Karpas-422 (cell line): Measurements from ENCODE around the gene PLD2. TPM values are rescaled to one million over a fixed set of nuclear protein-coding genes. Genes with fewer than 3 reads are reported as not detected.

Experiments used
- DNase-seq: peaks from one replicate; pipeline ENCODE4 v3.0.0-alpha.2; 2015
- H2AFZ ChIP-seq: fragments of 200-600 bp; sonication (generic); 2 replicates; pipeline ENCODE4 v1.6.1; 2014; ENCODE audit warnings: antibody characterized with exemption, low read length, mixed read lengths
- H3K27ac ChIP-seq: fragments of 200-600 bp; sonication (generic); 2 replicates; pipeline ENCODE4 v1.5.1; 2014; ENCODE audit warnings: mild to moderate bottlenecking, low read length, moderate library complexity
- H3K27me3 ChIP-seq: fragments of 200-600 bp; sonication (generic); 2 replicates; pipeline ENCODE4 v1.6.1; 2014; ENCODE audit warnings: low read length, mixed read lengths
- H3K36me3 ChIP-seq: fragments of 200-600 bp; sonication (generic); 2 replicates; pipeline ENCODE4 v1.6.1; 2014; ENCODE audit warnings: low read length, mixed read lengths; ENCODE audit not compliant: insufficient read depth
- H3K4me1 ChIP-seq: fragments of 200-600 bp; sonication (generic); 2 replicates; pipeline ENCODE4 v1.6.1; 2014; ENCODE audit warnings: mild to moderate bottlenecking, low read length, mixed read lengths
- H3K4me2 ChIP-seq: fragments of 200-600 bp; sonication (generic); 2 replicates; pipeline ENCODE4 v1.6.1; 2014; ENCODE audit warnings: low read length, low read depth, mild to moderate bottlenecking; ENCODE audit not compliant: poor library complexity, severe bottlenecking
- H3K4me3 ChIP-seq: fragments of 200-600 bp; sonication (generic); 2 replicates; pipeline ENCODE4 v1.5.1; 2014; ENCODE audit warnings: mild to moderate bottlenecking, antibody characterized with exemption, low read length, mixed read lengths
- H3K79me2 ChIP-seq: fragments of 200-600 bp; sonication (generic); 2 replicates; pipeline ENCODE4 v1.6.1; 2014; ENCODE audit warnings: mild to moderate bottlenecking, low read length, mixed read lengths
- H3K9ac ChIP-seq: fragments of 200-600 bp; sonication (generic); 2 replicates; pipeline ENCODE4 v1.6.0; 2014; ENCODE audit warnings: low read length
- H3K9me2 ChIP-seq: fragments of 200-600 bp; sonication (generic), shearing (Covaris generic); replicated peaks from 2 replicates; pipeline ENCODE4 v1.6.0; 2014; ENCODE audit warnings: mild to moderate bottlenecking, low read length, moderate library complexity; ENCODE audit not compliant: insufficient read depth
- H3K9me3 ChIP-seq: fragments of 300-700, 200-600 bp; sonication (generic); 2 replicates; pipeline ENCODE4 v1.6.1; 2014; ENCODE audit warnings: low read length, mixed read lengths
- H4K20me1 ChIP-seq: fragments of 200-600 bp; sonication (generic); 2 replicates; pipeline ENCODE4 v1.6.1; 2014; ENCODE audit warnings: mild to moderate bottlenecking, antibody characterized with exemption, low read length, low read depth; ENCODE audit not compliant: insufficient read depth
- total RNA-seq: library from RNA; depleted of rRNA; stranded (reverse); fragments of >200 nt; shearing (Covaris generic); gene quantifications from 2 replicates; pipeline ENCODE4 v1.2.3, GENCODE V29; 2014; ENCODE audit warnings: low replicate concordance

The PLD2 gene
- total RNA-seq, 1 experiment from 2014 or later, result 13.1 TPM

DNA sequence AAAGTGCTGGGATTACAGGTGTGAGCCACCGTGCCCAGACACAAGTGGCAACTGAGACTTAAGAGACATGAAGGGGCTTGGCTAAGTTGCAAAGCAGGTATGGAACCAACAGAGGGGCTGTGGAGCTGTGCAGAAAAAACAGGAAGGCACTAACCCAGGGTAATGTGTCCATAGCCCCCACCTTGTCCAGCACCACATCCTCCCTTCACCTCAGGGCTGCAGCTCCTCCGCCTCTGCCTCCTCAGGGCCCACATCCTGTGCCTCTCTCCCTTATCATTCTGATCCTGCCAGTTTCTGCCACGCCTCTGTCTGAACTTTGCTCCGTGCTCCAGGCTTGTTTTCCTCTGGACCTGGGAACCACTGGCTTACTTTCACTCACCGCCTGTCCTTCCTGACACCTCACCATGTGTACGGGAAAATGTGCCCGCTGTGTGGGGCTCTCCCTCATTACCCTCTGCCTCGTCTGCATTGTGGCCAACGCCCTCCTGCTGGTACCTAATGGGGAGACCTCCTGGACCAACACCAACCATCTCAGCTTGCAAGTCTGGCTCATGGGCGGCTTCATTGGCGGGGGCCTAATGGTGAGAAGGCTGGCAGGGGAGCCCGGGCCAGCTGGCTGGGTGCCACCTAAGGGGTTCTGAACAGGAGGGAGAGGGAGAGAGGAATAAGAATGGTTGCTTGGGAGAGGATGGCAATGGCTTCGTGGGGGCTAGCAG is 35.3 kb upstream of the PLD2 start, which contains the start of gene TM4SF5:
TSS of gene TM4SF5 (plus strand) at position 368 of the 716 bp plus-strand sequence. CDS start at position 405, 37 bp downstream.
- no peaks in the 10 kb centered on the region for H3K27me3 ChIP-seq
- H3K4me3 ChIP-seq, result no peak within 1 kb of the TSS
- H3K27ac ChIP-seq, result no peak within 1 kb of the TSS
- H3K4me1 ChIP-seq, result no peaks in the 10 kb centered on the region
- H3K9me2 ChIP-seq, result no peaks in the 10 kb centered on the region
- H4K20me1 ChIP-seq, result no peaks in the 10 kb centered on the region
- H3K79me2 ChIP-seq, result no peaks in the 10 kb centered on the region
- H2AFZ ChIP-seq, result no peak within 1 kb of the TSS
- no peak for DNase-seq
- no peaks in the 10 kb centered on the region for H3K36me3 ChIP-seq
- H3K9ac ChIP-seq, result no peak within 1 kb of the TSS
- H3K4me2 ChIP-seq, result no peak within 1 kb of the TSS
- no peaks in the 10 kb centered on the region for H3K9me3 ChIP-seq

DNA sequence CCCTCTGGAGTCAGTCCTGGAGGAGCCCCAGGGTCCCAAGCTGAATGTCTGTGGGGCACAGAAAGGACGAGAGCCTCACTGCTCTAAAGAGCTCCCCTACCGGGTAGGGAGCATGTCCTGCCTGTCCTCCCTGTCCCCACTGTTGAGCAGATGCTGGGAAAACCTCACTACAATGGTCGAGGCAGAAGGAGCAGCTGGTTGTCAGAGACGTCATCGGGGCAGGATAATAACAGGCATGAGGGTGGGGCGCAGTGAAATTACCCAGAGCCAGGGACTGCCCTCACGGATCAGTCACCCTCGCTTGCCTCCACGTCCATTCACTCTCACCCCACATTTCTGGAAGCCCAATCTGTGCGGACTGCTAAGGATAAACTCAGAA is 34.7 kb upstream of the PLD2 start:
- Histone ChIP-seq H3K9me3 (no peaks in the 10 kb centered on the region), H3K9me2 (no peaks in the 10 kb centered on the region), H3K4me2 (no peak overlapping the region), H3K4me1 (no peaks in the 10 kb centered on the region), H3K79me2 (no peaks in the 10 kb centered on the region), H2AFZ (no peak overlapping the region), H3K4me3 (no peak overlapping the region), H3K27ac (no peak overlapping the region), H4K20me1 (no peaks in the 10 kb centered on the region), H3K36me3 (no peaks in the 10 kb centered on the region), H3K9ac (no peak overlapping the region), H3K27me3 (no peaks in the 10 kb centered on the region)
- no peak for DNase-seq

DNA sequence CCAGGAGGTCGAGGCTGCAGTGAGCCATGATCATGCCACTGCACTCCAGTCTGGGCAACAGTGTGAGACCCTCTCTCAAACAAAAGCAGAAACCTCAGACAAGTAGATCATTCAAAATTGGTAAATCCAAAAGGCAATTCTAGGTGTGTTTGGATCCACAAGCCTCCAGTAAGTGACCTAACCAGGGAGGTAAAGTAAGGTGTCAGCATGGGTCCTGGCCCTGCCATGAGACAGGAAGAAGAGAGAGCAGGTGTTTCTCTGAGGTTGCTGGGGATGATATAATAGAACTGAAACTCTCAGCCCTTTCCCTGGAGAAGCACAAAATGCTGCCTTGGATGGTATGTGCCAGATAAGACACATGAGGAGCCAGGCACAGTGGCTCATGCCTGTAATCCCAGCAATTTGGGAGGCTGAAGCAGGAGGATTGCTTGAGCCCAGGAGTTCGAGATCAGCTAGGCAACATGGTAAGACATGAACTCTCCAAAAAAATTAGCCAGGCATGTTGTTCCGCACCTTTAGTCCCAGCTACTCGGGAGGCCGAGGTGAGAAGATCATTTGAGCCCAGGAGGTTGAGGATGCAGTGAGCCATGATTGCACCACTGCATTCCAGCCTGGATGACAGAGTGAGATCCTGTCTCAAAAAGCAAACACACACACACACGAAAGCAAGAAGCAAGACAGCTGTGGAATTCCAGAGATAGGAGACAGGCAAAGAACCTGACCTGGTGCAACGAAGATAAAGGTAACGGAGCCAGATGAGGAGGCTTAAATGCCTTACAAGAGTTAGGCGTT is 28.8 kb upstream of the PLD2 start:
- Histone ChIP-seq H2AFZ (no peak overlapping the region), H3K27ac (no peak overlapping the region), H3K4me2 (no peak overlapping the region), H3K27me3 (no peaks in the 10 kb centered on the region), H3K79me2 (no peaks in the 10 kb centered on the region), H4K20me1 (no peaks in the 10 kb centered on the region), H3K9me3 (no peaks in the 10 kb centered on the region), H3K4me1 (no peaks in the 10 kb centered on the region), H3K9ac (no peak overlapping the region), H3K4me3 (no peak overlapping the region), H3K36me3 (no peaks in the 10 kb centered on the region), H3K9me2 (no peaks in the 10 kb centered on the region)
- no peak for DNase-seq

DNA sequence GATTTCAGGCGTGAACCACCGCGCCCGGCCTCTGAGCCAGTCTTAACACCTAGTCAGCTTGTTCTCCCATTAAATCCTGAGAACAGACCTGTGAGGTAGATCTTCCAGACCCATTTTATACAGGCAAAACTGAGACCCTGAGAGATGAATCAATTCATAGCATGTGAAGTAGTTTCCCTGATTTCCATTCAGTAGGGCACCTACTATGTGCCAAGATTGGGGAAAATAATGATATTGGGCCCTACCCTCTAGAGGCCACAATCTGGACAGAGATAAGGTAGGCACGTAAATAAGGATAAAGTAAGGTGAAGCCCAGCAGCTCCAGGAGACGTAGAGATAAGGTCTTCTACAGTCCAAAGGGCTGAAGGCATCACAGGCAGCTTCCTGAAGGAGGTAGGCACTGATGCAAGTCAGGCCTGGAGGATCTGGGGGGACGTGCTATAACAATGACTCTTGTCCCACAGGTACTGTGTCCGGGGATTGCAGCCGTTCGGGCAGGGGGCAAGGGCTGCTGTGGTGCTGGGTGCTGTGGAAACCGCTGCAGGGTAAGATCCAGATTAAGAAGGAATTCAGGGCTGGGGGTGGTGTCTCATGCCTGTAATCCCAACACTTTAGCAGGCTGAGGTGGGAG is 26.5 kb upstream of the PLD2 start:
- H3K4me2 ChIP-seq, result no peak overlapping the region
- H3K36me3 ChIP-seq, result no peaks in the 10 kb centered on the region
- H3K9ac ChIP-seq, result no peak overlapping the region
- no peak overlapping the region for H2AFZ ChIP-seq
- no peak overlapping the region for H3K27ac ChIP-seq
- H3K4me1 ChIP-seq, result no peaks in the 10 kb centered on the region
- no peaks in the 10 kb centered on the region for H4K20me1 ChIP-seq
- no peaks in the 10 kb centered on the region for H3K9me2 ChIP-seq
- no peaks in the 10 kb centered on the region for H3K9me3 ChIP-seq
- H3K79me2 ChIP-seq, result no peaks in the 10 kb centered on the region
- DNase-seq, result no peak
- H3K27me3 ChIP-seq, result no peaks in the 10 kb centered on the region
- H3K4me3 ChIP-seq, result no peak overlapping the region

DNA sequence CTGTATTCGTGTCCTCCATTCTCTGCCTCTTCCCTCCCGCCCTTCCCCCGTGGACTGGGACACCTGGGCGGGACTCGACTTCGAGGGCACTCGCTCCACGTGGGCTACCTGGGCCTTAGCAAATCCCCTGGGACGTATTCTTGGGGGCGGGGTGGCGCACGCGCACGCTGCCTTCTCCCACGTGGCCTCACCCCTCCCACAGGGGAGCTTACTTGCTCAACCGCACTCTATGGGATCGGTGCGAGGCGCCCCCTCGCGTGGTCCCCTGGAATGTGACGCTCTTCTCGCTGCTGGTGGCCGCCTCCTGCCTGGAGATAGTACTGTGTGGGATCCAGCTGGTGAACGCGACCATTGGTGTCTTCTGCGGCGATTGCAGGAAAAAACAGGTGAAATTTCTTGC is 24.3 kb upstream of the PLD2 start:
- no peaks in the 10 kb centered on the region for H3K4me1 ChIP-seq
- no peak overlapping the region for H3K9ac ChIP-seq
- no peaks in the 10 kb centered on the region for H3K9me3 ChIP-seq
- H3K36me3 ChIP-seq, result no peaks in the 10 kb centered on the region
- no peak for DNase-seq
- H3K79me2 ChIP-seq, result no peaks in the 10 kb centered on the region
- H3K27ac ChIP-seq, result no peak overlapping the region
- no peak overlapping the region for H2AFZ ChIP-seq
- H4K20me1 ChIP-seq, result no peaks in the 10 kb centered on the region
- H3K4me3 ChIP-seq, result no peak overlapping the region
- H3K27me3 ChIP-seq, result no peaks in the 10 kb centered on the region
- no peak overlapping the region for H3K4me2 ChIP-seq
- H3K9me2 ChIP-seq, result no peaks in the 10 kb centered on the region

DNA sequence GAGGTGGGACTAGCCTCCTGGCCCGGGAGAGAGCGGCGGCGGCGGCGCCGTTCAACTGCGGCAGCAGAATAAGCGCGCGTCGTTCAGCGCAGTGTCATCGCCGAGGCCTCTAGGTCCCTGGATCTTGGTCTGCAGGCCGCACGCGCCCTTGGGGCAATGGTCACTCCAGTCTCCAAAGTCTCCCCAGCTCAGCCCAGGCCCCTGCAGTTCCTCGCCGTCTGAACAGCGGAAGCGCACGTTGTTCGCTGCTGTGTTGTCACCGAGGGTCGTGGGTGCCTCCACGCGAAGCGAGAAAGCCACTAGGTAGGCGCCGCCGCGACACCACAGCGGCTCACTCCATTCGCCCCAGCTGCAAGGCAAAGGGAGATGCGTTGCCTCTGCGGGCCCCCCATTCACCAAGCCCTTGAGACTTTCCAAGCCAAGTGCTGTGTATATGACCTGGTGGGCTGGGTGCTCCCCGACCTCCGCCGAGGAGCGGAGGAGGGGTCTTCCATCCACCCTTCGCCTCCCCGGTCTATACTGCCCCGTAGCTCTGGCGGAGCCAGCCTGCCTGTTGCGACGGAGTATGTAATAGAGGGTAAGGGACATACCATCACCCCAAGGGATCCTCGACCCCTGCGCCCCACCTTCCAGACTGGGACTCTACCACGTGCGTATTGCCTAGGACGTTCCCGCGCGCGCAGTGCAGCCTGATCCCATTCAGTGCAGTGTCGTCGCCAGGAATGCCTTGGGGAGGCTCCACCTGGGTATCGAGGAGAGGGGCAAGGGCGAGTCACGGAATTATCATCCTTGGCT is 21.4 kb upstream of the PLD2 start:
- Histone ChIP-seq H3K9ac (no peak overlapping the region), H3K4me1 (peaks cover 14% of the 10 kb centered on the region), H3K27ac (no peak overlapping the region), H3K4me3 (no peak overlapping the region), H3K36me3 (no peaks in the 10 kb centered on the region), H2AFZ (no peak overlapping the region), H4K20me1 (no peaks in the 10 kb centered on the region), H3K27me3 (no peaks in the 10 kb centered on the region), H3K79me2 (no peaks in the 10 kb centered on the region), H3K9me3 (no peaks in the 10 kb centered on the region), H3K9me2 (no peaks in the 10 kb centered on the region), H3K4me2 (no peak overlapping the region)
- no peak for DNase-seq

DNA sequence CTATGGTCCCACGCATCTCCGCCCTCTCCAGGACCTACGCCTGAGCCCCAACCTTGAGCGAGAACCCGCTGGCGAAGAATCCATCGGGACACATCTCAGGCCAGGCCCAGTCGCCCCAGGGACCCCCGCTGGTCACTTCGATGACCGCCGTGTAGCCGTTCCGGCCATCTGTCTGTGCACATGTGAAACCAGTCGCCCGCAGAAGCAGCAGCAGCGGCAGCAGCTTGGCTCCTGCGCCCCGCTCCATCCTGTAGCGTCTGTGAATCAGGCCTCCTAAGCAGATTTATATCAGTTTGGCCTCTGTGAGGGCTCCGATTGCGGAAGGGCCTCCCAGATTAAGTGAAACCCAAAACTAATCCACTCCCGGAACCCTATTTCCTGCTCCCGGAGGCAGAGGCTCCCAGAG is 20.8 kb upstream of the PLD2 start, which contains the start of gene VMO1:
TSS of gene VMO1 (minus strand) at position 259 of the 406 bp plus-strand sequence. CDS start at position 247, 12 bp downstream.
- Histone ChIP-seq H3K9ac (no peak within 1 kb of the TSS), H3K4me2 (no peak within 1 kb of the TSS), H3K9me3 (no peaks in the 10 kb centered on the region), H3K9me2 (no peaks in the 10 kb centered on the region), H3K27me3 (no peaks in the 10 kb centered on the region), H2AFZ (no peak within 1 kb of the TSS), H3K4me3 (no peak within 1 kb of the TSS), H3K79me2 (no peaks in the 10 kb centered on the region), H4K20me1 (no peaks in the 10 kb centered on the region), H3K4me1 (peaks cover 18% of the 10 kb centered on the region), H3K27ac (no peak within 1 kb of the TSS), H3K36me3 (no peaks in the 10 kb centered on the region)
- DNase-seq, result no peak
